Fibroblast of lung (primary cell): ENCODE data around the gene CALHM3. TPM values are rescaled to one million over a fixed set of nuclear protein-coding genes. Genes with fewer than 3 reads are reported as not detected.

Experiments used
- DNase-seq, 2 donors: peaks; one replicate each; pipeline versions ENCODE4 v3.0.0 to v3.0.0-alpha.2; 2010; ENCODE audit warnings: low read depth in 2 of 2
- H2AFZ ChIP-seq: 2 replicates; pipeline ENCODE4 v1.5.1; 2012; ENCODE audit warnings: low read length, control low read depth, inconsistent platforms
- H3K27ac ChIP-seq: 2 replicates; pipeline ENCODE4 v1.5.1; 2011; ENCODE audit warnings: low read length, control low read depth; ENCODE audit not compliant: insufficient read depth
- H3K27me3 ChIP-seq: 2 replicates; pipeline ENCODE4 v1.5.1; 2011; ENCODE audit warnings: mild to moderate bottlenecking, low read length; ENCODE audit not compliant: control insufficient read depth, insufficient read depth
- H3K36me3 ChIP-seq: 2 replicates; pipeline ENCODE4 v1.5.1; 2011; ENCODE audit warnings: low read length; ENCODE audit not compliant: control insufficient read depth, insufficient read depth
- H3K4me1 ChIP-seq: 2 replicates; pipeline ENCODE4 v1.5.1; 2011; ENCODE audit warnings: low read length; ENCODE audit not compliant: control insufficient read depth, insufficient read depth; ENCODE audit errors: extremely low read depth
- H3K4me2 ChIP-seq: 2 replicates; pipeline ENCODE4 v1.5.1; 2011; ENCODE audit warnings: low read length, control low read depth; ENCODE audit not compliant: insufficient read depth; ENCODE audit errors: extremely low read depth
- H3K4me3 ChIP-seq, 4 experiments: fragments of 200-600 bp in 1 of 4; sonication (generic) in 1 of 4; replicated peaks in 1 of 4; 2 replicates each; pipeline ENCODE4 v1.5.1; 2011 to 2016; ENCODE audit warnings: low read length in 4 of 4, low read depth in 3 of 4, mild to moderate bottlenecking in 3 of 4, control low read depth in 2 of 4, inconsistent platforms in 1 of 4, mixed read lengths in 1 of 4; ENCODE audit not compliant: insufficient read depth in 1 of 4; ENCODE audit errors: control extremely low read depth in 1 of 4
- H3K79me2 ChIP-seq: 2 replicates; pipeline ENCODE4 v1.5.1; 2012; ENCODE audit warnings: mild to moderate bottlenecking, low read length, inconsistent platforms; ENCODE audit not compliant: control insufficient read depth, insufficient read depth
- H3K9ac ChIP-seq: 2 replicates; pipeline ENCODE4 v1.5.1; 2011; ENCODE audit warnings: mild to moderate bottlenecking, low read length, control low read depth; ENCODE audit not compliant: insufficient read depth
- H3K9me3 ChIP-seq: 2 replicates; pipeline ENCODE4 v1.5.1; 2012; ENCODE audit warnings: low read depth, low read length; ENCODE audit not compliant: control insufficient read depth, insufficient read depth
- H4K20me1 ChIP-seq: 2 replicates; pipeline ENCODE4 v1.5.1; 2011; ENCODE audit warnings: low read length; ENCODE audit not compliant: control insufficient read depth, insufficient read depth; ENCODE audit errors: extremely low read depth
- EZH2 ChIP-seq: IDR thresholded peaks from 2 replicates; pipeline ENCODE4 v1.5.1; 2012; ENCODE audit warnings: low read length, control low read depth, mild to moderate bottlenecking; ENCODE audit errors: missing control alignments
- polyA plus RNA-seq, 2 donors: library from polyadenylated mRNA; depleted of rRNA in 1 of 2; stranded (reverse) in 1 of 2; unstranded in 1 of 2; fragments of >200 nt; gene quantifications; 2 replicates each; pipeline ENCODE4 v1.2.1, GENCODE V29; 2011 to 2012; ENCODE audit warnings: missing spikeins in 1 of 2
- total RNA-seq: library from RNA; depleted of rRNA; stranded (reverse); fragments of >200 nt; gene quantifications from 2 replicates; pipeline ENCODE4 v1.2.1, GENCODE V29; 2014
- TF ChIP-seq, protein P1 (sequence below), 2 donors: IDR thresholded peaks in 1 of 2; conservative IDR thresholded peaks in 1 of 2; 1 replicate in 1 of 2; 2 replicates in 1 of 2; pipeline ENCODE4 v1.5.1; 2011 to 2012; ENCODE audit warnings: low read length in 2 of 2, control low read depth in 1 of 2, inconsistent platforms in 1 of 2, low read depth in 1 of 2, mild to moderate bottlenecking in 1 of 2

The CALHM3 gene
- total and polyA plus RNA-seq, 2 donors (not counting 1 experiment from before 2014, with no cell fraction given): not detected

DNA sequence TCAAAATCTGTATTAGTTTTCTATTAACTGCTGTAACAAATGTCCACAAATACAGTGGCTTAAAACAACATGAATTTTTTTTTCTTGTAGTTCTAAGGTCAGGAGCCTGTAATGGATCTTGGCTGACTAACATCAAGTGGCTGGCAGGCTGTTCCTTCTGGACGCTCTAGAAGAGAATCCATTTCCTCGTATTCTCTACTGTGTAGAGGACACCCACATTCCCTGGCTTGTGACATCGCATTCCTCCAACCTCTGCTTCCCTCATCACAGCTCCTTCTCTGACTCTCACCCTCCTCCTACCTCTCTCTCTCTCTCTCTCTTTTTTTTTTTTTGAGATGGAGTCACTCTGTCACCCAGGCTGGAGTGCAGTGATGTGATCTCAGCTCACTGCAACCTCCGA lies 15.5 kb downstream of the CALHM3 start:
- no peaks in the 10 kb centered on the region for H3K4me1 ChIP-seq
- no peaks in the 10 kb centered on the region for H4K20me1 ChIP-seq
- no peaks in the 10 kb centered on the region for H3K27me3 ChIP-seq
- no peaks in the 10 kb centered on the region for H3K9me3 ChIP-seq
- H3K9ac ChIP-seq: no peak overlapping the region
- DNase-seq: peak; percentile 9 to 14
- H3K27ac ChIP-seq: no peak overlapping the region
- H3K4me2 ChIP-seq: no peak overlapping the region
- no peak overlapping the region for H3K4me3 ChIP-seq
- no peak for TF ChIP-seq EZH2
- TF ChIP-seq, protein P1, sequence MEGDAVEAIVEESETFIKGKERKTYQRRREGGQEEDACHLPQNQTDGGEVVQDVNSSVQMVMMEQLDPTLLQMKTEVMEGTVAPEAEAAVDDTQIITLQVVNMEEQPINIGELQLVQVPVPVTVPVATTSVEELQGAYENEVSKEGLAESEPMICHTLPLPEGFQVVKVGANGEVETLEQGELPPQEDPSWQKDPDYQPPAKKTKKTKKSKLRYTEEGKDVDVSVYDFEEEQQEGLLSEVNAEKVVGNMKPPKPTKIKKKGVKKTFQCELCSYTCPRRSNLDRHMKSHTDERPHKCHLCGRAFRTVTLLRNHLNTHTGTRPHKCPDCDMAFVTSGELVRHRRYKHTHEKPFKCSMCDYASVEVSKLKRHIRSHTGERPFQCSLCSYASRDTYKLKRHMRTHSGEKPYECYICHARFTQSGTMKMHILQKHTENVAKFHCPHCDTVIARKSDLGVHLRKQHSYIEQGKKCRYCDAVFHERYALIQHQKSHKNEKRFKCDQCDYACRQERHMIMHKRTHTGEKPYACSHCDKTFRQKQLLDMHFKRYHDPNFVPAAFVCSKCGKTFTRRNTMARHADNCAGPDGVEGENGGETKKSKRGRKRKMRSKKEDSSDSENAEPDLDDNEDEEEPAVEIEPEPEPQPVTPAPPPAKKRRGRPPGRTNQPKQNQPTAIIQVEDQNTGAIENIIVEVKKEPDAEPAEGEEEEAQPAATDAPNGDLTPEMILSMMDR (conservative IDR thresholded peaks at IDR 0.05 in 1 of 2, IDR thresholded peaks at IDR 0.05 in 1 of 2; ENCODE audit: low read depth in 1 of 2, low read length in 2 of 2): no peak
- H2AFZ ChIP-seq: no peak overlapping the region
- no peaks in the 10 kb centered on the region for H3K79me2 ChIP-seq
- no peaks in the 10 kb centered on the region for H3K36me3 ChIP-seq

GRCh38 chr10:103459615-103460014 lies 19.4 kb downstream of the CALHM3 start:
- H4K20me1 ChIP-seq: no peaks in the 10 kb centered on the region
- no peak overlapping the region for H3K4me2 ChIP-seq
- H3K4me3 ChIP-seq: no peak overlapping the region
- H3K79me2 ChIP-seq: no peaks in the 10 kb centered on the region
- no peaks in the 10 kb centered on the region for H3K36me3 ChIP-seq
- no peak for TF ChIP-seq EZH2
- TF ChIP-seq, protein P1 (conservative IDR thresholded peaks at IDR 0.05 in 1 of 2, IDR thresholded peaks at IDR 0.05 in 1 of 2; ENCODE audit: low read depth in 1 of 2, low read length in 2 of 2): no peak
- H3K9me3 ChIP-seq: no peaks in the 10 kb centered on the region
- no peaks in the 10 kb centered on the region for H3K4me1 ChIP-seq
- H2AFZ ChIP-seq: no peak overlapping the region
- H3K27me3 ChIP-seq: no peaks in the 10 kb centered on the region
- DNase-seq: no peak
- no peak overlapping the region for H3K9ac ChIP-seq
- H3K27ac ChIP-seq: no peak overlapping the region

GRCh38 chr10:103458720-103459119 lies 20.3 kb downstream of the CALHM3 start, which contains the start of gene CALHM1:
CALHM1 (minus strand) TSS chr10:103458900; CDS start chr10:103458751, 149 bp downstream.
- H3K4me1 ChIP-seq: no peaks in the 10 kb centered on the region
- H3K4me3 ChIP-seq: no peak within 1 kb of the TSS
- no peak within 1 kb of the TSS for H3K27ac ChIP-seq
- H3K9ac ChIP-seq: no peak within 1 kb of the TSS
- no peak within 1 kb of the TSS for H3K4me2 ChIP-seq
- H3K27me3 ChIP-seq: no peaks in the 10 kb centered on the region
- no peak for TF ChIP-seq EZH2
- no peaks in the 10 kb centered on the region for H3K79me2 ChIP-seq
- H2AFZ ChIP-seq: no peak within 1 kb of the TSS
- no peak for DNase-seq
- no peaks in the 10 kb centered on the region for H4K20me1 ChIP-seq
- no peaks in the 10 kb centered on the region for H3K9me3 ChIP-seq
- H3K36me3 ChIP-seq: no peaks in the 10 kb centered on the region
